Activated T-cell treated with anti-CD3 and anti-CD28 coated beads for 1 hour (primary cell): ENCODE measurements around the gene PRR18.

Source experiments
- DNase-seq: peaks from one replicate; pipeline ENCODE4 v3.0.0-alpha.2; 2020; ENCODE audit warnings: low read depth

Gene PRR18

GRCh38 chr6:166333172-166333995, 25.2 kb upstream of the PRR18 start:
- no peak for DNase-seq

DNA sequence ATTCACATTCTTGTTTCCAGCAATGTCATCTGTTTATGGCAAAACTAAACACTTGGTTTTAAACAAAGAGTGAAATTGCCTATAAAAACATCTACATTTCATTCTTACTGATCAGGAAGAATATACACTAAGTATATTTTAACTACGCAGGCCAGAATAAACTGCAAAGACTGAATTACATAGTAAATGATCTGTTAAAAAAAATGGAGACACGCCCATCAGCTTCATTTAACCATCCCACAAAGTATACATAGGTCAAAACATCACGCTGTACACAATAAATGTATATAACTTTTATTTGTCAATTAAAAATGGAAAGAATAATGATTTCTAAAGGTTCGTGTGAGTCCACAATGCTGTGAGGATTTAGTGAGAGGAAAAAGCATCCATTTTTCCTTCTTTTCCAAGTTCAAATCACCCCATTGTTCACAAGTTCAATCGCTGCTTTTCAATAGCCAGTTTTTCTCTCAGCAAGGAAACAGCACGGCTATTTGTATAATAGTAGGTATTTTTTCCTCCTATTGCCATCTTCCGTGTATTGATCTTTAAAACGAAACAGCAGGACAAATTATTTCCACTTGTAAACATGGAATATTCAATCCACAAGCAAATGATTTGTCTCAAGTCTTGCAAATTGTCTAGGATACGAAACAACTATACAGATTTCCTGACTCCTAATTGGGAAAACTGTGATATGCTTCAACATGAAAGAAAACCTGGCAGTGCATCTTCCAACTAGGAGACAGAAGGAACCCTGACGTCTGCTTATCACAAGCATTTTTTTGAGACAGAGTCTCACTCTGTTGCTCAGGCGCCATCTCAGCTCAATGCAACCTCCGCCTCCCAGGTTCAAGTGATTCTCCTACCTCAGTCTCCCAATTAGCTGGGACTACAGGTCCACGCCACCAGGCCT, 23.6 kb upstream of the PRR18 start:
- no peak for DNase-seq

DNA sequence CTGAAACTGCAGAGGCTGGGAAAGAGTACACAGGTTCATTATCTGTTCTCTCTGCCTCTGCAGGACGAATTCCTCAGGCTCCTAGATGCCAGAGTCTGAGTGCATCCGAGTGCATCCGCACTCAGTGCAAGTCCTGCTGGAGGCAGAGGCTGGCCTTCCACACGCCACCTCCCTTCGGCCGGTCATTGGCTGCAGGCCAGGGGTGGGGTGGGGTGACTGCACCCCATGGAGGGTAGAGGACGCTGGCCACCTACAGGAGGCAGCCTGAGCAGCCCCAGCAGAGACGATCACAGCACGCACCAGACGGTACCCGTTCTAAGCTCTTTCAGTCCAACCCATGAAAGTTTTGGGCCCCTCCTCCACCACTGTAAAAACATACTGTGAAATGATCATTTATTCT, 22.4 kb upstream of the PRR18 start:
- DNase-seq, result no peak

- no peak for DNase-seq
Observed at GRCh38 chr6:166325383-166326042, 17.3 kb upstream of the PRR18 start.

- no peak for DNase-seq
Observed at GRCh38 chr6:166323395-166323794, 15.2 kb upstream of the PRR18 start.

DNA sequence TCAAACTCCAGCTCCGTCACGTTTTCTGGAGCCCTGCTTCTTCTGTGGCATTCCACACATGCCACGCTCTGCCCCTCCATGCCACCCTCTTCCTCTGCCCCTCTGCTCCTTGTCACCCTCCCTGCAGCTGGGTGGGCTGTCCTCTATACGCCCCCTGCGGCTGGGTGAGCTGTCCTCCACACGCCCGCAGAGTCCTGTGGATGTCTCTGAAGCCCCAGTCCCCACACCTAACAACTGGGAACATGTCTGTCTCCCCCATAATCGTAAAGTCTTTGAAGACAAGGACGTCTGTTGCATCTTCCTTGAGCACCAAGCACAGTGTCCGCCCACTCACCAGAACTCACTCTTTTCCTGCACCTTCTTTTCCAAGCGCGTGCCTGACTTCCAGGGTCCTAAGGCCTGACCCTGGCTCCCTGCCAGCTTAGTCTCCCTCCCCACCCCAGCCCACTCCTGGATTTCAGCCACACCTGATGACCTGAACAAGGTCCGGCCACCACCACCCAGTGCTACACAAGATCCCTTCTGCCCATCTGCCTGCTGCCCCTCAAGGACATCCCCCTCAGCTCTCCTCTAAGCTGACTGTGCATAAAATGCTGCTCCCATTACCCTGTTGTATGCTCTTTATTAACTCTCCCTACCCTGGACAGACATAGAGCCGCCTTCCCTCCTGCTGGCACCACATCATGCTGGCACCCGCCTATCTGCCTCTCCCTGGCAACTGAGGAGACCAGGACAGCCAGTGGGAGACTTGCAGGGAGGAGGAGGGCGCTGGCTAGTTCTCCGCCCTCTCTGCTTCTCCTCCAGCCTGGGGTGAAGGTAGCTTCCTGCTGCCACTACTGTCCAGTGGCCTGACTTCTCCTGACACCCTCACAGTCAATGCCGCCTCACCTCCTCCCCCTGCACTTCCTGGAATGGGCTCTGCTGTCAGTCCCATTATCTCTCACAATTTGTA, 10.7 kb upstream of the PRR18 start:
- no peak for DNase-seq

- no peak for DNase-seq
Observed at GRCh38 chr6:166318227-166318626, 10.0 kb upstream of the PRR18 start.

- DNase-seq, result no peak
Observed at GRCh38 chr6:166317261-166318212, 9.3 kb upstream of the PRR18 start.

GRCh38 chr6:166315436-166315835, 7.2 kb upstream of the PRR18 start:
- DNase-seq, result no peak

DNA sequence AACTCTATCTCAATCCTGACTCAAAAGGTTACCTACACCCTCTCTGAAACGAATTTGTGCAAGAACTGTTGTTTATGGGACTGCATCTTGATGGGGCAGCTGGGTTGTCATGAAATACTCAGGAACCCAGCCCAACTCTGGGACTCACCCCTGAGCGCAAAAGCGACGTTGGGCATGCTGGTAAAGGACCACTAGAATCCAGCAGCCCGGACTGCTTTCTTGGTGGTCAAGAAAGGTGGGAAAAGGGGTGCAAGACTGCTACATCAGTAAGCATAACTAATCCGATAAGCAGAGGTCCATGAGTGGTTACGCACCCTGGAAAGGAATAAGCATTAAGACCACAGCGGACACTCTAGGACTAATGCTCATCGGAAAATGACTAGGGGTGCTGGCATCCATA, 6.3 kb upstream of the PRR18 start:
- no peak for DNase-seq

DNA sequence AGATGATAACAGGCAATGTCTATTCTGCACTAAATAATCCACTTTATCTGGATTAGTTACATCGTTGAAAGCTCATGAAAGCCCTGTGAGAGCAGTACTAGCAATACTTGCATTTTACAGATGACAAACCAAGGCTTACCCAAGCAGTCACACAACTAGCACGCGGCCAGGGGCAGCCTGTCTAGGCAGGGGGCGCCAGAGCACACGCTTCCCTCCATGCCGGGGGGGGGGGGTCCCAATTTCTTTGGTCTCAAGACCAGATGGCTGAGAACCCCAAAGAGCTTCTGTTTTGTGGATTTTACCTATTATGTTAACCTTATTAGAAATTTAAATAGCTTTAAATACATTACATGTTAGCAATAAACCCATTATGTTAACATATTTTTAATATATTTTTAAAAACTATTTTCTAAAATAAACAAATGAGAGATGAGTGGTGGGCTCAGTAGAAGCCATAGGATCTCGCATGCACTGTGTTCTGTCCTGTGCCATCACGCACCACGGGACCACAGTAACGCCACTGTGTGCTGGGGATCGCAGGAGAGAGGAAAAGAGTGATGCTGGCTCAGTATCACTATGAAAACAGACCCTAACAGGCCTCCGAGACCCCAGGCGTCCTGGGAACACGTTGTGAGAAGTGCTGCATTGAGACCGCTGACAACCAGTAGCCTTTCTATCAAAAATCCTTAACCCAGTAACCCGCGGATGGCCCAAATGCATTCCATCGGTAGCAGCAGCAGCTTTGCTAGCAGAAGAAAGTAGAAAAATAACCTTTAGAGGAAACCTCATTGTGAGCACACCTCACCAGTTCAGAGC, 5.3 kb upstream of the PRR18 start:
- DNase-seq, result peak; percentile 29

DNA sequence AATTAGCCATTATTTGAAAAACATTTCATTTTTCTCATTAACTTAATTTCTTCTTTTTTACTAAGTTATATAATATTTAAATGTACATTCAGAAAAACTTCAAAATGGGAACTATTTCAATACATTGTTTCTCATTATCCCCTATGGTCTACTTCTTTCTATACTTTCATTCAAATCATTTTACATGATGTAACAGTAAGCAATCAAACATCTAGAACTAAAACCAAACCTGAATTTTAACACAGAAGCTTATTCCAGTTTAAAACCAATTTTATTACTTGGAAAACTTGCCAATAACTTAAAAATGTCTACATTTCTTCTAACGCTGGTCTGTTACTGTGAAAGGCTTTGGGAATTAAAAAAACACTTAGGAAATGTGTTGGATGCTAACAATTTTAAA, 4.6 kb upstream of the PRR18 start:
- DNase-seq, result no peak

DNA sequence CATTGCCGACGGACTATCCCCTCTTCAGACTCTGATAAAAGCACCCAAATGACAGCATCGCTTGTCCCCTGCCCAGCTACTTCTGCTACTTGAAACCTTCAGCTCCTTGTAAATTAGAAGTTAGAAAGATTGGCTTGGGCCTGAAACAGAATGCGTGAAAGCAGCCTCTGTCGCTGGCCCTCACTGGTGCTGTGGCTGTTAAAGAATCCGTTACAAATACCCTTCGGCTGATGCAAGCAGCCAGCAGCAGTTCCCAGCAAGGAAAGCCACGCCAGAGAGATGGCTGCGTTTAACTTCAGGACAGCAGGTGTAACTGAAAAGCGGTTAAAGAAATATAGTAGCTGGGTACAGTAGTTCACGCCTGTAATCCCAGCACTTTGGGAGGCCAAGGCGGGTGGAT, 2.4 kb upstream of the PRR18 start:
- no peak for DNase-seq

GRCh38 chr6:166309977-166310376, 1.8 kb upstream of the PRR18 start:
- no peak for DNase-seq

DNA sequence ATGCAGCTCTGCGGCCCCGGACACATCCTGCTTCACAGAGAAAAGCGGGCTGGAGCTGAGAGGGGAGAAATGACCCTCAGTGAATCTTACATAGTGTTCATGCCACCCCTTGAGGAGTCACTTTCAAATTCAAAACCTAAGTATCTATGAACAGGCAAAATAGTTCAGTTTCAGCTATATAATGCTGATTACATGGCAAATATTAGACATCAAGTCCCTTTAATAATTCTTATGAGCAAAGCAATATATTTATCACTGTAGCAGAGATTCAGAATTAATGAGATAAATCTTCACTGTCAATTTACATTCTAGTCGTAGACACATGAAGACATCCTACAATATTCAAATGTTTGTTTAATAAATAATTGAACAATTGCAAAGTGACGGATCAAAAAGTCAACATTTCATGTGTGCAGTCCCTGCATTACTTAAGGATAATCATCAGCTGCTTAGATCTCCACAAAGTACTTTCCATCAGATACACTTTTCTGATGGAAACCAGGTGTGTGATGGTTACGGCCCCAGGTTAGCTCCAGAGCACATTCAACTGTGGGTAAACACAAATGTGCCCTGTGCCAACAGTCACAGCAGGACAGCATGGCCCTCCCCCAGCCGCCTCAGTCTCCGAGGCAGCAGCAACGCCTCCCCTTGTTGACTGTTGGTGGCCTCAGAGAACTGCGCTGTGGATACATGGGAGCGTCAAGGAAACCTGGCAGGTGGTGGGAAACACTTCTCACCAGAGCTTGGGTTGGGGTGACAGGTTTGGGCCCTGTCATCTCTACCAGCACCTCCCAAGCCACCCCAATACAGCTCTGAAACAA, 787 bp upstream of the PRR18 start:
- DNase-seq, result no peak

DNA sequence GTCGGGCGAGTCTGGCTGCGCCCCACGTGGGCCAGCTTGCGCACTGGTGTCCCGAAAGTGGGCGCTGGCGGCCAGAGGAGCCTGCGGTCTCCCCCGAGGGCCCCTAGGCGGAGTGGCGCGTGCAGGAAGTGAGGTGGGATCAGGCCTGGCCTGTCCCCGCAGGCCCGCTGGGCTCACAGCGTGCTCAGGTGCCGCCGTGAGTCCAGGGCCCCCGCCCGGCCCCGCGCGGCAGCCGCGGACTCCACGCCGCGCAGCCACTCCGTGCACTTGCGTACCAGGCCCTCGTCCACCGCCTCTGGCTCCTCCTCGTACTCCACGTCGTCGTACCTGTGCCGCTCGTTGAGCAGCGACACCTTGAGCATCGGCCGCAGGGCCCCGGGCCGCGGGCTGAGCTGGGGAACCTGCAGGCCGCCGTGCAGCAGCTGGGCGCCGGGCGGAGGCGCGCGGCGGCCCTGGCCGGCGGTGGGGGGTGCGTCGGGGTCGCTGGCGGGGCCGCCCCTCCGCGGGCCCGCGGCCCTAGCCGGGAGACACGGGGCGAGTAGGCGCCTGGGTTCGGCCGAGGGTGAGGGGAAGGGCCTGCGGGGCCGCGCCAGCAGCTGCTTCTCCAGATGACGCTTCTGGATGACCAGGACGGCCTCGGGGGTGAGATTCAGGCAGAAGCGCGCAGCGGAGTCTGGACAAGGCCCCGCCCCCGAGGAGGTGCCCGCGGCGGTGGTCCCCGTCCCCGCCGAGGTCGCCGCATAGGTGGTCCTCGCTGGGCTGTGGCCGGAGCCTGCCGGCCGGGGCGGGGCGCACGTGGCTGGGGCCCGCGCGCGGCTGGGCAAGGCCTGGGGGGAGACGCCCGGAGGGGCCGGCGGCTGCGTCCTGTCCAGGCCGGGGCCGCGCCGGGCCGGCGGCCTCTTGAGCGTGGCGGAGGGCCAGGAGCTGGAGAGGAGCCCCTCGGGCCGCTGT, 835 bp downstream of the PRR18 start:
- DNase-seq, result no peak

- no peak for DNase-seq
Observed at GRCh38 chr6:166306378-166307081, 1.7 kb downstream of the PRR18 start.
